HepG2 (cell line): Measurements from ENCODE around the gene CABLES2. TPM values are rescaled to one million over a fixed set of nuclear protein-coding genes. Genes with fewer than 3 reads are reported as not detected.
A peak's percentile ranks its signal among the peaks of the same experiment; 100 is the strongest.

Experiments used
- ARID5B ChIP-seq: IDR thresholded peaks from 2 replicates; pipeline ENCODE4 v1.4.0; 2020; ENCODE audit warnings: mild to moderate bottlenecking, missing genetic modification reagents
- DR1 ChIP-seq: sonication (generic); formaldehyde crosslinking; IDR thresholded peaks from 2 replicates; pipeline ENCODE4 v1.8.0; 2021; ENCODE audit warnings: mild to moderate bottlenecking, missing genetic modification reagents, inconsistent platforms
- FOSL2 ChIP-seq: sonication (generic); formaldehyde crosslinking; IDR thresholded peaks from 2 replicates; pipeline ENCODE4 v1.4.0; 2020; ENCODE audit warnings: missing genetic modification reagents
- MBNL3 ChIP-seq: fragments of 250-450 bp; sonication (Bioruptor Pico); conservative IDR thresholded peaks from 2 replicates; pipeline ENCODE4 v1.8.0; 2022; ENCODE audit warnings: mild to moderate bottlenecking, inconsistent platforms
- MXD4 ChIP-seq: IDR thresholded peaks from 2 replicates; pipeline ENCODE4 v1.6.1; 2016; ENCODE audit warnings: mild to moderate bottlenecking, missing biosample characterization, missing genetic modification reagents
- TEF ChIP-seq: sonication (generic); formaldehyde crosslinking; IDR thresholded peaks from 2 replicates; pipeline ENCODE4 v1.5.0; 2020; ENCODE audit warnings: missing genetic modification reagents
- ZFY ChIP-seq: sonication (generic); formaldehyde crosslinking; IDR thresholded peaks from 2 replicates; pipeline ENCODE4 v1.4.0; 2020; ENCODE audit warnings: missing genetic modification reagents
- ZKSCAN5 ChIP-seq: sonication (generic); formaldehyde crosslinking; IDR thresholded peaks from 2 replicates; pipeline ENCODE4 v1.5.1; 2020; ENCODE audit warnings: mild to moderate bottlenecking, missing genetic modification reagents
- ZNF143 ChIP-seq: sonication (generic); formaldehyde crosslinking; IDR thresholded peaks from 2 replicates; pipeline ENCODE4 v1.4.0; 2020; ENCODE audit warnings: missing genetic modification reagents
- ZNF275 ChIP-seq: sonication (generic); formaldehyde crosslinking; IDR thresholded peaks from 2 replicates; pipeline ENCODE4 v1.8.0; 2022; ENCODE audit warnings: missing genetic modification reagents, mild to moderate bottlenecking, inconsistent platforms, borderline replicate concordance
- ZNF318 ChIP-seq: sonication (generic); formaldehyde crosslinking; IDR thresholded peaks from 2 replicates; pipeline ENCODE4 v1.4.0; 2020; ENCODE audit warnings: mild to moderate bottlenecking, missing genetic modification reagents
- ZNF33B ChIP-seq: sonication (generic); formaldehyde crosslinking; IDR thresholded peaks from 2 replicates; pipeline ENCODE4 v1.5.1; 2020; ENCODE audit warnings: mild to moderate bottlenecking, missing genetic modification reagents
- ZNF350 ChIP-seq: sonication (generic); formaldehyde crosslinking; IDR thresholded peaks from 2 replicates; pipeline ENCODE4 v1.4.0; 2020; ENCODE audit warnings: mild to moderate bottlenecking, low read depth, missing genetic modification reagents, borderline replicate concordance
- ZNF605 ChIP-seq: sonication (generic); formaldehyde crosslinking; IDR thresholded peaks from 2 replicates; pipeline ENCODE4 v1.8.0; 2022; ENCODE audit warnings: mild to moderate bottlenecking, missing genetic modification reagents
- polyA plus RNA-seq, 8 experiments: library from polyadenylated mRNA; depleted of rRNA in 3 of 8; stranded (reverse) in 7 of 8; unstranded in 1 of 8; fragments of >200 nt; fragmentation: Illumina TruSeq in 4 of 8; extraction: Trizol in 4 of 8; gene quantifications; 2 replicates each; pipeline versions ENCODE4 v1.2.1 to v1.2.3, GENCODE V29; 2011 to 2016; ENCODE audit warnings: low read depth in 4 of 8, missing spikeins in 1 of 8, mixed read lengths in 1 of 8; ENCODE audit not compliant: insufficient read depth in 1 of 8
- total RNA-seq, 5 experiments: library from RNA; depleted of rRNA; stranded (reverse); fragments of >200 nt; fragmentation: Illumina TruSeq; extraction: Trizol; gene quantifications; 2 replicates each; pipeline ENCODE4 v1.2.3, GENCODE V29; 2016; ENCODE audit warnings: low read depth in 1 of 5

Gene CABLES2
- total and polyA plus RNA-seq, 2 of the 13 experiments (the other 11 are each of a cell fraction or from before 2014, with no cell fraction given): 5.2 to 9.7 TPM

- TF ChIP-seq ZNF318 (0 out of 2 replicates have a peak, but pooled peaks have one; percentile 41), FOSL2 (CRISPR knock-in tag) (peak; percentile 57; the same call in 1 of the 2 replicates), ZNF605 (CRISPR knock-in tag) (peak; percentile 37; the same call in 1 of the 2 replicates), ZKSCAN5 (CRISPR knock-in tag) (peak; percentile 55; the same call in 1 of the 2 replicates), MXD4 (CRISPR knock-in tag) (0 out of 2 replicates have a peak, but pooled peaks have one; percentile 46), TEF (CRISPR knock-in tag) (no peak), MBNL3 (CRISPR knock-in tag) (no peak), ZFY (CRISPR knock-in tag) (peak; percentile 65), ZNF143 (peak; percentile 50; the same call in 1 of the 2 replicates), ARID5B (CRISPR knock-in tag) (0 out of 2 replicates have a peak, but pooled peaks have one; percentile 29), ZNF33B (peak; percentile 63; the same call in 1 of the 2 replicates), ZNF350 (CRISPR knock-in tag) (peak; percentile 73; the same call in 1 of the 2 replicates), DR1 (CRISPR knock-in tag) (no peak; the same call in 1 of the 2 replicates), ZNF275 (CRISPR knock-in tag) (peak; percentile 74; the same call in 1 of the 2 replicates)
These were observed 1.7 kb downstream of the CABLES2 start (continued) for GRCh38 chr20:62405108-62405980.
